ENCODE results near the gene ADAMTS17.

GRCh38 chr15:100194996-100195395 lies 146.8 kb downstream of the ADAMTS17 start:
- TF ChIP-seq, protein P1, sequence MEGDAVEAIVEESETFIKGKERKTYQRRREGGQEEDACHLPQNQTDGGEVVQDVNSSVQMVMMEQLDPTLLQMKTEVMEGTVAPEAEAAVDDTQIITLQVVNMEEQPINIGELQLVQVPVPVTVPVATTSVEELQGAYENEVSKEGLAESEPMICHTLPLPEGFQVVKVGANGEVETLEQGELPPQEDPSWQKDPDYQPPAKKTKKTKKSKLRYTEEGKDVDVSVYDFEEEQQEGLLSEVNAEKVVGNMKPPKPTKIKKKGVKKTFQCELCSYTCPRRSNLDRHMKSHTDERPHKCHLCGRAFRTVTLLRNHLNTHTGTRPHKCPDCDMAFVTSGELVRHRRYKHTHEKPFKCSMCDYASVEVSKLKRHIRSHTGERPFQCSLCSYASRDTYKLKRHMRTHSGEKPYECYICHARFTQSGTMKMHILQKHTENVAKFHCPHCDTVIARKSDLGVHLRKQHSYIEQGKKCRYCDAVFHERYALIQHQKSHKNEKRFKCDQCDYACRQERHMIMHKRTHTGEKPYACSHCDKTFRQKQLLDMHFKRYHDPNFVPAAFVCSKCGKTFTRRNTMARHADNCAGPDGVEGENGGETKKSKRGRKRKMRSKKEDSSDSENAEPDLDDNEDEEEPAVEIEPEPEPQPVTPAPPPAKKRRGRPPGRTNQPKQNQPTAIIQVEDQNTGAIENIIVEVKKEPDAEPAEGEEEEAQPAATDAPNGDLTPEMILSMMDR (IDR thresholded peaks at IDR 0.05; ENCODE audit: low read depth, low read length), result no peak
- no peak for TF ChIP-seq EZH2phosphoT487 (IDR thresholded peaks at IDR 0.05; ENCODE audit: low read depth)

All from OCI-LY3 (cell line).